ENCODE results near the gene NAALADL2. TPM values are rescaled to one million over a fixed set of nuclear protein-coding genes. Genes with fewer than 3 reads are reported as not detected.

The NAALADL2 gene
- total RNA-seq, 2 experiments from 2014 or later, result 0.30 to 1.2 TPM

- H3K36me3 Mint-ChIP-seq (ENCODE audit: low read depth), result no peaks in the 10 kb centered on the region
These were observed 659.3 kb downstream of the NAALADL2 start for GRCh38 chr3:175518459-175518858.

GRCh38 chr3:175521406-175521805 lies 662.3 kb downstream of the NAALADL2 start:
- ChIA-PET POLR2A (no interaction called here), CTCF (no interaction called here)
- H3K4me3 Mint-ChIP-seq, result no peak overlapping the region
- Histone ChIP-seq H3K27ac (ENCODE audit: low read depth in 1 of 2, low read length in 2 of 2) (no peak overlapping the region), H3K9me3 (ENCODE audit: control insufficient read depth in 1 of 2, insufficient read depth in 1 of 2, low read length in 2 of 2) (peaks cover 0 to 8% of the 10 kb centered on the region in 2 experiments), H3K36me3 (ENCODE audit: insufficient read depth, low read length) (no peaks in the 10 kb centered on the region), H3K4me1 (ENCODE audit: insufficient read depth, low read length) (no peaks in the 10 kb centered on the region), H3K27me3 (ENCODE audit: control insufficient read depth in 1 of 2, insufficient read depth in 2 of 2, low read length in 2 of 2) (no peaks in the 10 kb centered on the region), H3K4me3 (ENCODE audit: low read length) (no peak overlapping the region)
- no peak overlapping the region for H3K27ac Mint-ChIP-seq
- intact Hi-C loops (cut with DNase I, micrococcal nuclease), result no loop called here
- ATAC-seq (ENCODE audit: poor library complexity), result no peak
- no peaks in the 10 kb centered on the region for H3K4me1 Mint-ChIP-seq (ENCODE audit: low read depth)
- peaks cover 3% of the 10 kb centered on the region for H3K9me3 Mint-ChIP-seq
- H3K27me3 Mint-ChIP-seq, result no peaks in the 10 kb centered on the region
- no peaks in the 10 kb centered on the region for H3K36me3 Mint-ChIP-seq (ENCODE audit: low read depth)
- no peak for DNase-seq
- TF ChIP-seq CTCF (IDR thresholded peaks at IDR 0.05), result no peak

More at GRCh38 chr3:175518459-175518858, 659.3 kb downstream of the NAALADL2 start:
- Mint-ChIP-seq H3K27ac (no peak overlapping the region), H3K9me3 (peaks cover 3% of the 10 kb centered on the region), H3K4me1 (ENCODE audit: low read depth) (no peaks in the 10 kb centered on the region), H3K27me3 (no peaks in the 10 kb centered on the region), H3K4me3 (no peak overlapping the region)
- DNase-seq, result no peak
- Histone ChIP-seq H3K4me3 (ENCODE audit: low read length) (no peak overlapping the region), H3K36me3 (ENCODE audit: insufficient read depth, low read length) (no peaks in the 10 kb centered on the region), H3K27me3 (ENCODE audit: control insufficient read depth in 1 of 2, insufficient read depth in 2 of 2, low read length in 2 of 2) (no peaks in the 10 kb centered on the region), H3K27ac (ENCODE audit: low read depth in 1 of 2, low read length in 2 of 2) (no peak overlapping the region), H3K4me1 (ENCODE audit: insufficient read depth, low read length) (no peaks in the 10 kb centered on the region), H3K9me3 (ENCODE audit: control insufficient read depth in 1 of 2, insufficient read depth in 1 of 2, low read length in 2 of 2) (peaks cover 0 to 8% of the 10 kb centered on the region in 2 experiments)
- CTCF ChIA-PET, result no interaction called here
- no peak for ATAC-seq (ENCODE audit: poor library complexity)
- intact Hi-C loops (cut with DNase I, micrococcal nuclease), result no loop called here
- POLR2A ChIA-PET, result no interaction called here
- no peak for TF ChIP-seq CTCF (IDR thresholded peaks at IDR 0.05)

GRCh38 chr3:175526191-175526590 lies 667.1 kb downstream of the NAALADL2 start:
- Mint-ChIP-seq H3K27ac (no peak overlapping the region), H3K4me3 (no peak overlapping the region)

More at GRCh38 chr3:175526191-175526590, 667.1 kb downstream of the NAALADL2 start:
- H3K9me3 Mint-ChIP-seq, result peaks cover 4% of the 10 kb centered on the region
- intact Hi-C loops (cut with DNase I, micrococcal nuclease), result no loop called here
- no peak for TF ChIP-seq CTCF (IDR thresholded peaks at IDR 0.05)
- no peak for ATAC-seq (ENCODE audit: poor library complexity)
- DNase-seq, result no peak
- no peaks in the 10 kb centered on the region for H3K36me3 Mint-ChIP-seq (ENCODE audit: low read depth)
- no peaks in the 10 kb centered on the region for H3K4me1 ChIP-seq (ENCODE audit: insufficient read depth, low read length)
- POLR2A ChIA-PET, result no interaction called here
- no peak overlapping the region for H3K4me3 ChIP-seq (ENCODE audit: low read length)
- no peaks in the 10 kb centered on the region for H3K27me3 ChIP-seq (ENCODE audit: control insufficient read depth in 1 of 2, insufficient read depth in 2 of 2, low read length in 2 of 2)
- no peaks in the 10 kb centered on the region for H3K4me1 Mint-ChIP-seq (ENCODE audit: low read depth)
- no peaks in the 10 kb centered on the region for H3K36me3 ChIP-seq (ENCODE audit: insufficient read depth, low read length)
- H3K27me3 Mint-ChIP-seq, result no peaks in the 10 kb centered on the region
- H3K9me3 ChIP-seq (ENCODE audit: control insufficient read depth in 1 of 2, insufficient read depth in 1 of 2, low read length in 2 of 2), result no peaks in the 10 kb centered on the region
- CTCF ChIA-PET, result no interaction called here
- H3K27ac ChIP-seq (ENCODE audit: low read depth in 1 of 2, low read length in 2 of 2), result no peak overlapping the region

Data from CD4-positive, alpha-beta T cell (primary cell).